Suprapubic skin (tissue), 4 donors: ENCODE results near the gene MDFIC. TPM values are rescaled to one million over a fixed set of nuclear protein-coding genes. Genes with fewer than 3 reads are reported as not detected.

Experiments used
- DNase-seq, 2 donors: peaks; one replicate each; pipeline ENCODE4 v3.0.0-alpha.2; 2019; ENCODE audit warnings: low spot score in 2 of 2
- H3K27ac ChIP-seq: fragments of 200-600 bp; sonication (generic); one replicate; pipeline ENCODE4 v1.5.1; 2019
- H3K27me3 ChIP-seq: fragments of 200-600 bp; sonication (generic); one replicate; pipeline ENCODE4 v1.5.1; 2019
- H3K36me3 ChIP-seq: fragments of 200-600 bp; sonication (generic); one replicate; pipeline ENCODE4 v1.5.1; 2019
- H3K4me1 ChIP-seq: fragments of 200-600 bp; sonication (generic); one replicate; pipeline ENCODE4 v1.5.1; 2019
- H3K4me3 ChIP-seq: fragments of 200-600 bp; sonication (generic); one replicate; pipeline ENCODE4 v1.5.1; 2019; ENCODE audit warnings: mild to moderate bottlenecking
- H3K9me3 ChIP-seq: fragments of 200-600 bp; sonication (generic); one replicate; pipeline ENCODE4 v1.5.1; 2019
- CTCF ChIP-seq, 2 donors: fragments of 200-600 bp in 1 of 2; fragments of 450-650 bp in 1 of 2; sonication (generic) in 1 of 2; IDR thresholded peaks; one replicate each; pipeline ENCODE4 v1.5.1; 2016 to 2019; ENCODE audit warnings: antibody characterized with exemption in 2 of 2, mild to moderate bottlenecking in 1 of 2, moderate library complexity in 1 of 2
- EP300 ChIP-seq: sonication (generic); formaldehyde crosslinking; IDR thresholded peaks from one replicate; pipeline ENCODE4 v1.6.1; 2017; ENCODE audit warnings: antibody characterized with exemption
- POLR2A ChIP-seq, 2 donors: fragments of 450-650 bp; IDR thresholded peaks; one replicate each; pipeline ENCODE4 v1.6.1; 2017; ENCODE audit warnings: antibody characterized with exemption in 2 of 2, mild to moderate bottlenecking in 2 of 2, moderate library complexity in 2 of 2
- POLR2AphosphoS5 ChIP-seq, 3 donors: sonication (generic); formaldehyde crosslinking; IDR thresholded peaks; one replicate each; pipeline ENCODE4 v1.6.1; 2017; ENCODE audit warnings: antibody characterized with exemption in 3 of 3
- WGBS: methylation state at CpG from one replicate; pipeline ENCODE4 v1.1.5; 2018; 5-methylcytosine and 5-hydroxymethylcytosine counted together
- total RNA-seq, 4 donors: library from RNA; depleted of rRNA; stranded (reverse); fragments of >200 nt; gene quantifications; one replicate each; pipeline ENCODE4 v1.1.0, GENCODE V29; 2016

MDFIC gene
- total RNA-seq, 4 donors from 2014 or later = 15.7 to 37.8 (median 28.1) TPM

GRCh38 chr7:114988755-114989375, 67.0 kb downstream of the MDFIC start:
- H3K27ac ChIP-seq = no peak overlapping the region

GRCh38 chr7:114989531-114989930, 67.6 kb downstream of the MDFIC start:
- TF ChIP-seq POLR2AphosphoS5 (IDR thresholded peaks at IDR 0.05) (no peak), CTCF (IDR thresholded peaks at IDR 0.05) (no peak), POLR2A (IDR thresholded peaks at IDR 0.05) (no peak), EP300 (no peak)
- DNase-seq = no peak
- no peak overlapping the region for H3K4me3 ChIP-seq
- peaks cover 13% of the 10 kb centered on the region for H3K4me1 ChIP-seq
- no peaks in the 10 kb centered on the region for H3K27me3 ChIP-seq
- 90% methylated on average over 5 of the region's 5 CpGs for WGBS
- H3K9me3 ChIP-seq = no peaks in the 10 kb centered on the region
- no peaks in the 10 kb centered on the region for H3K36me3 ChIP-seq
- H3K27ac ChIP-seq = no peak overlapping the region

More at GRCh38 chr7:114988755-114989375, 67.0 kb downstream of the MDFIC start:
- no peak for DNase-seq
- WGBS = 57% methylated on average over 2 of the region's 2 CpGs
- no peak for TF ChIP-seq CTCF (IDR thresholded peaks at IDR 0.05)
- no peak for TF ChIP-seq POLR2A (IDR thresholded peaks at IDR 0.05)
- no peak for TF ChIP-seq POLR2AphosphoS5 (IDR thresholded peaks at IDR 0.05)
- TF ChIP-seq EP300 = no peak
- Histone ChIP-seq H3K4me1 (peaks cover 13% of the 10 kb centered on the region), H3K36me3 (no peaks in the 10 kb centered on the region), H3K27me3 (no peaks in the 10 kb centered on the region), H3K4me3 (no peak overlapping the region), H3K9me3 (no peaks in the 10 kb centered on the region)

GRCh38 chr7:114997487-114998404, 75.9 kb downstream of the MDFIC start:
- H3K27me3 ChIP-seq = no peaks in the 10 kb centered on the region
- H3K36me3 ChIP-seq = no peaks in the 10 kb centered on the region
- no peak overlapping the region for H3K4me3 ChIP-seq
- TF ChIP-seq EP300 = no peak
- TF ChIP-seq CTCF (IDR thresholded peaks at IDR 0.05) = no peak
- no peak for TF ChIP-seq POLR2AphosphoS5 (IDR thresholded peaks at IDR 0.05)
- no peaks in the 10 kb centered on the region for H3K9me3 ChIP-seq
- no peaks in the 10 kb centered on the region for H3K4me1 ChIP-seq
- no peak overlapping the region for H3K27ac ChIP-seq
- 91% methylated on average over 6 of the region's 6 CpGs for WGBS
- no peak for DNase-seq

- WGBS = 58% methylated on average over 5 of the region's 5 CpGs
- H3K36me3 ChIP-seq = no peaks in the 10 kb centered on the region
- peaks cover 9% of the 10 kb centered on the region for H3K4me1 ChIP-seq
- H3K27me3 ChIP-seq = no peaks in the 10 kb centered on the region
- H3K9me3 ChIP-seq = no peaks in the 10 kb centered on the region
- H3K27ac ChIP-seq = no peak overlapping the region
- TF ChIP-seq POLR2A (IDR thresholded peaks at IDR 0.05) = no peak
- TF ChIP-seq POLR2AphosphoS5 (IDR thresholded peaks at IDR 0.05) = no peak
- no peak for TF ChIP-seq EP300
- no peak for TF ChIP-seq CTCF (IDR thresholded peaks at IDR 0.05)
- no peak overlapping the region for H3K4me3 ChIP-seq
- DNase-seq = no peak
Measured at GRCh38 chr7:115004121-115004520, 82.2 kb downstream of the MDFIC start.

GRCh38 chr7:115005251-115005650, 83.4 kb downstream of the MDFIC start:
- no peak overlapping the region for H3K4me3 ChIP-seq
- H3K4me1 ChIP-seq = peaks cover 21% of the 10 kb centered on the region
- WGBS = 95% methylated on average over 2 of the region's 2 CpGs
- TF ChIP-seq POLR2A (IDR thresholded peaks at IDR 0.05) (no peak), EP300 (no peak), CTCF (IDR thresholded peaks at IDR 0.05) (no peak), POLR2AphosphoS5 (IDR thresholded peaks at IDR 0.05) (no peak)
- no peak for DNase-seq
- H3K27me3 ChIP-seq = no peaks in the 10 kb centered on the region
- H3K27ac ChIP-seq = no peak overlapping the region
- H3K36me3 ChIP-seq = no peaks in the 10 kb centered on the region
- no peaks in the 10 kb centered on the region for H3K9me3 ChIP-seq
